HG02798 (cell line): ENCODE measurements around the gene RALGPS1.

Experiments used
- ATAC-seq: cut with Tn5 transposase; IDR thresholded peaks from one replicate; pipeline ENCODE4 v1.9.1; 2021; ENCODE audit warnings: mild to moderate bottlenecking; ENCODE audit not compliant: unreplicated experiment, poor library complexity

Gene RALGPS1, protein sequence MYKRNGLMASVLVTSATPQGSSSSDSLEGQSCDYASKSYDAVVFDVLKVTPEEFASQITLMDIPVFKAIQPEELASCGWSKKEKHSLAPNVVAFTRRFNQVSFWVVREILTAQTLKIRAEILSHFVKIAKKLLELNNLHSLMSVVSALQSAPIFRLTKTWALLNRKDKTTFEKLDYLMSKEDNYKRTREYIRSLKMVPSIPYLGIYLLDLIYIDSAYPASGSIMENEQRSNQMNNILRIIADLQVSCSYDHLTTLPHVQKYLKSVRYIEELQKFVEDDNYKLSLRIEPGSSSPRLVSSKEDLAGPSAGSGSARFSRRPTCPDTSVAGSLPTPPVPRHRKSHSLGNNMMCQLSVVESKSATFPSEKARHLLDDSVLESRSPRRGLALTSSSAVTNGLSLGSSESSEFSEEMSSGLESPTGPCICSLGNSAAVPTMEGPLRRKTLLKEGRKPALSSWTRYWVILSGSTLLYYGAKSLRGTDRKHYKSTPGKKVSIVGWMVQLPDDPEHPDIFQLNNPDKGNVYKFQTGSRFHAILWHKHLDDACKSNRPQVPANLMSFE

DNA sequence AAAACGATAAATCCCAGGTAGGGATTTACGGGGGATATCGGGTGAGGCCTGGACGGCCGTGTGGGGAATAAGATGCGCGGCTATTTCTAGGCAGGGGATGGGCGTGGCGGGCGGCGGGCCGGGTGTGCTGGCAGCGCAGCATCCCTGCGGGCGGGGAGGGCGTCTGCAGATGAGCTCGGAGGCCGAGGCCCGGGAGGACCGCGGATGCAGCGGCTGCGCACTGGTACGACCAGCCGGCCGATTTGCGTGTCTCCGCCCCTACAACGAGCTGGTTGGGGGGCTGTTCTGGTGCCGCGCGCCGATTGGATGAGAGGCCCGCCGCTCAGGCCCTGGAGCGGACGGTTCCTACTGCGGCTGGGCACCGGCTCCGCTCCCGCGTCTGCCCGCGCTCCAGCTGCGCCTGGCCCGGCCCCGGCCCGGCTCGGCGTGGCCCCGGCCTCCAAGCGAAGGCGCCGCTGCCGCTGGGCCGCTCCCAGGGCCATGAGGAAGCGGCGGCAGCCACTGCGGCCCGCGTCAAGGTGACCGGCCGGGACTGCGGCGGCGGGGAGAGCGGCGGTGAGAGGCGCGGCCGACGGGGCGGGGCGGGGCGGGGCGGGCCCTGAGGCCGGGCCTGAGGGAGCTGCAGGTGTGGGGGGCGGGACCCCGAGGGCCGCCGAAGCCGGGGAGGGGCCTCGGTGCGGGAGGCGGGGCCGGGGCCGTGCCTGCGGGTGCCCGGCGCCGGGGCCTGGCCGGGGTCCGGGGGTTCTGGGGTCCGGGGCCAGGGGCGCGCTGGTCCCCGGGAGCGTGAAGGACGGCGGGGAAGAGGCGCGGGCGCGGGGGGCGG, at the start of gene RALGPS1:
TSS of gene RALGPS1 (plus strand) at position 325 of the 823 bp plus-strand sequence. CDS start 47,508 bp downstream, outside the sequence.
- peak; percentile 98 for ATAC-seq

DNA sequence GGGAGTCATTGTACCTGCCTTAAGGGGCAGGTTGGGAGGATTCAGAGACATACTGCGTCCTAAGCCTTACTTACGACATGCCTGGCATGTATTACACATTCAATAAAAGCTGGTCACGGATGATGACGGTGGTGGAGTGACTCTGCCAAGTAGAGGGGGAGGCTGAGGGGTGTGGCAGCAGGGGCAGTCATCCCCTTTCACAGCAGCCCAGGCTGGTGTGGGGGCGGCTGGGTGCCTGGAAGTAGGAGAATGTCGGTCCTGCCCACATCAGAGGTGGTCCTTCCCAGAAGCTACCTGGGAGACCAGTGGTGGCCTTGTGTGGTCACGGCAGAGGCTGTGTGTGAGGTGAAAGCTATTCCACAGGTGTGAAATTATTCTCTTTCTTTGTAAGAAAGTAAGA, 45.2 kb upstream of the RALGPS1 start:
- ATAC-seq = no peak

DNA sequence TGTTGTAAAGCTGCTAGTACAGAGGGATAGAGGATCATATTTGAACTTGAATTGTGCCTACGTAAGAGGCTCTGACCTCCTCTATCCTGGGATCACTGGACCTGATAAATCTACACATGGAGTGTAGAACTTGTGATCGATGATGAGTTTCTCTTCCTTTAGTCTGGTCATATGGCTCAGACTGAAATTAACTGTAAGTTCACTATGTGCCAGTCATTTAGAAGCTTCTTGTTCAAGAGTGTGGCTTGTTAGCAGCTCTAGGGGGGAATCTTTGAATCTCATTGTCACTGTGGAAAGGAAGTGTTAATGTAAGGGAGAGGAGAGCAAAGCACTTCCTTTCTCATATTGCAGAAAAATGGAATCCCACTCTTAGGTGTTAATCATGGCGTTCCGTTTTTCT, 42.1 kb upstream of the RALGPS1 start:
- ATAC-seq = no peak

DNA sequence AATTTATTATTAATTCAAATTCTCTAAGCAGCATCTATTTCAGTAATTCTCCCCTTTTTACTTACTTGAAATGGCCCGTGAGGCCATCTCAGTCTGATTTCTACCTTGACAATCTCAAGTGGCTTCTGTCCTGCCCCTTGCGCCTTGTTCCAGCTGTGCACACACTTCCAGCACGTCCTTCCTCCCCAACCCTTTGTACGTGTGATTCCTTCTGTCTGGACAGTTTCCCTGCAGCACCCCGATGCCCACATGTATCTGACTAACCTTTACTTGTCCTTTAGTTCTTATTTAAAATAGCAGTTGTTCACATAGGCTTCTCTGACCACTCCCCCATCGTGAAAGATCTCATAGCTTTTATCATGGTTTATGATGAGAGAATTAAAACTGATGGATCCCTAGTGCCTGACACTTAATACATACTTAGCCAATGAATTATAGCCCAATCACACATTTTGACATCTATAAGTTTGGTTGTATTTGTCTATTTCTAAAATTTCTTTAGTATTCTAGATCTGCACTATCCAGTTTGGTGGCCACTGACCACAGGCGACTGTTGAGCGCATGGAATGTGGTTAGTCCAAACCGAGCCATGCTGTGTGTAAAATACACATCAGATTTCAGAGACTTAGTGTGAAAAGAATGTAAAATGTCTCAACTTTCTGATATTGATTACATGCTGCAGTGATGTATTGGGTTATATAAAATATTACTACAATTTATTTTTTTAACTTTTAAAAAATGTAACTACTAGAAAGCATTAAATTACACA, 39.9 kb upstream of the RALGPS1 start:
- no peak for ATAC-seq

DNA sequence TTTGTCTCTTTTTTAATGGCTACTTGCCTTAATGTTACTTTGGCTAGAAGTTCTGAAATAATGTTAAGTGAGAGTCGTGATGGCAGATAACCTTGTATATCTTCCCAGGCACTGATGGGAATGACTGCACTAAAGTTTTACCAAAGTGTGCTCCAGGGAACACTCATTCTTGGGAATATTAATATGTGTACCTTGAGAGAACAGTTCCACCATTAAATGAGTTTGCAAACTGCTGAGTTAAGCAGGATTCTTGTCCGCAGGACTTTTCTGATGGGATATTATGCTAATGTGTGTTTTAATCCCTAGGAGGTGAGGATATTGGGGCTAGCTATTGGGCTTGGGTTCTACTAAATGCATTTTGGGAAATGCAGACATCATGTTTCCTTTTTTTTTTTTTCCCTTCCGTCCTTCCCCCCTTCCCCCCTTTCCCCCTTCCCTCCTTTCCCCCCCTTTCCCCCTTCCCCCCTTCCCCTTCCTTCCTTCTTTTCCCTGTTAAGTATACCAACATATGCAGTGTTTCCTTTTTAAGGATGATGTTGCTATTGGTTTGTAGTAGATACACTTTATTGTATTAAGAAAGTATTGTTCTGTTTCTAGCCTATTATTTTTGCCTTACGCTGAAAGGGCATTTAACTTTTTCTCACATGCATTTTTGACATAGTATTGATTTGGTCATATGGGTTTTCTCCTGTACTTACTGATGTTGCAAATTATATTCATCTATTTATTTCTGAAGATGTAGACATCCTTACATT, 38.6 kb upstream of the RALGPS1 start:
- no peak for ATAC-seq

DNA sequence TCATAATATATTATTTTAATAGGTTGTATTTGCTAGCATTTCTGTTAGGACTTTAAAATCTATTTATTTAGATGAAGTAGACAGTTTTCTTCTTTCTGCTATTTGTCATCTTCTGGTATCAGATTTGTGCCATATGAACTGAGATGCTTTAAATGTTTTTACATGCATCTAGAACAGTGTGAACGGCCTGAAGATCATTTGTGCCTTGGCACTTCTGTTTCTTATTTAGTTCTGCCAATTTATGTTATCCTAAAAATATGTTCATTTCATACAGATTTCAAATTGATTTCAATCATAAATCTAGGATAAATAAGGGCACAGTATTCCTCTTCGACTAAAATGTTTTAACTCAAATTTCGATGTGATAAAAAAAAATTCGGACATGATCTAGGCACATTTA, 38.1 kb upstream of the RALGPS1 start:
- ATAC-seq = no peak

DNA sequence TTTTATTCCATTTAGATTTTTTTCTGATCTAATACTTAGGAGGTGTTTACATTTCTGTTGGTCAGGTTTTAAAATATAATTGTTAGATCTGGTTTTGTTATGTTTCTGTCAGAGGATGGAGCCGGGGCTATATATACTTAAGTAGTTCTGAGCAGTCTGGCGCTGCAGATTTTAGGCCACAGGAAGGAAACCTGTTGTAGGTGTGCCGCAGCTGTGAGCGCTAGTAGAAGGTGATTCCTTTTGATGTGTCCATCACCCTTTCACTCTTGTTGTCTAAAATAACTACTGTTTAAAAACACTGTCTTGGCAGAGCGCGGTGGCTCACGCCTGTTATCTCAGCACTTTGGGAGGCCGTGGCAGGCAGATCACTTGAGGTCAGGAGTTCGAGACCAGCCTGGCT, 37.2 kb upstream of the RALGPS1 start:
- ATAC-seq = no peak

DNA sequence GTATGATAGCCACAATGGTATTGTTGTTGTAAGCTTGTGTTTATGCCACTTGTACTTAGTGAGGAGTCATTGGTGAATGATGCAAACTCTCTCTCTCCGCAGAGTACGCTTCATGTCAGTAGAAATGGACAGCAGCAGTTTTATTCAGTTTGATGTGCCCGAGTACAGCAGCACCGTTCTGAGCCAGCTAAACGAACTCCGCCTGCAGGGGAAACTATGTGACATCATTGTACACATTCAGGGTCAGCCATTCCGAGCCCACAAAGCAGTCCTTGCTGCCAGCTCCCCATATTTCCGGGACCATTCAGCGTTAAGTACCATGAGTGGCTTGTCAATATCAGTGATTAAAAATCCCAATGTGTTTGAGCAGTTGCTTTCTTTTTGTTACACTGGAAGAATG, 35.3 kb upstream of the RALGPS1 start:
- ATAC-seq = no peak

DNA sequence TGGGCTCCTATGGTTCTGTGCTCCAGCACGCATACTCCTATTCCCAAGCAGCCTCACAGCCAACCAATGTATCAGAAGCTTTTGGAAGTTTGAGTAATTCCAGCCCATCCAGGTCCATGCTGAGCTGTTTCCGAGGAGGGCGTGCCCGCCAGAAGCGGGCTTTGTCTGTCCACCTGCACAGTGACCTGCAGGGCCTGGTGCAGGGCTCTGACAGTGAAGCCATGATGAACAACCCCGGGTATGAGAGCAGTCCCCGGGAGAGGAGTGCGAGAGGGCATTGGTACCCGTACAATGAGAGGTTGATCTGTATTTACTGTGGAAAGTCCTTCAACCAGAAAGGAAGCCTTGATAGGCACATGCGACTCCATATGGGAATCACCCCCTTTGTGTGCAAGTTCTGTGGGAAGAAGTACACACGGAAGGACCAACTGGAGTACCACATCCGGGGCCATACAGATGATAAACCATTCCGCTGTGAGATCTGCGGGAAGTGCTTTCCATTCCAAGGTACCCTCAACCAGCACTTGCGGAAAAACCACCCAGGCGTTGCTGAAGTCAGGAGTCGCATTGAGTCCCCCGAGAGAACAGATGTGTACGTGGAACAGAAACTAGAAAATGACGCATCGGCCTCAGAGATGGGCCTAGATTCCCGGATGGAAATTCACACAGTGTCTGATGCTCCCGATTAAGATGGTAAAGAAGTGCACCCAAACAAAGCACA, 34.2 kb upstream of the RALGPS1 start:
- no peak for ATAC-seq

DNA sequence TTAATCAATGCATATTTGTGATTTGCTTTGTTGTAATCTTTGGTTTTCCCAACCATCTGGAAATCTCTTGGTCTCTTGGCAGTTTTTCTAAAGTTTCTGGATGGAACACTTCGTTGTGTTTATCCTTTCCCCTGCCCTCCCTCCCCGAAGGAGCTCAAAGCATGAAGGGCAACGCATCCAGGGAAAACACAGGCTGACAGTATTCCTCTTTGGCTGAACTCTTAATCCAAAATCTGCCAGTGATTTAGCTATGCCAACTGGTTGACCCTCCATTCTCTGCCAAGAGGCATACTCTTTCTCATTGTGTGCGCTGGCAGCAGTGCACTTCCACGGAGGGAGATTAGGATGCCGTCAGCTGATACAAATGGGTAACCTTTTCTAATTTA, 33.6 kb upstream of the RALGPS1 start:
- ATAC-seq = no peak

DNA sequence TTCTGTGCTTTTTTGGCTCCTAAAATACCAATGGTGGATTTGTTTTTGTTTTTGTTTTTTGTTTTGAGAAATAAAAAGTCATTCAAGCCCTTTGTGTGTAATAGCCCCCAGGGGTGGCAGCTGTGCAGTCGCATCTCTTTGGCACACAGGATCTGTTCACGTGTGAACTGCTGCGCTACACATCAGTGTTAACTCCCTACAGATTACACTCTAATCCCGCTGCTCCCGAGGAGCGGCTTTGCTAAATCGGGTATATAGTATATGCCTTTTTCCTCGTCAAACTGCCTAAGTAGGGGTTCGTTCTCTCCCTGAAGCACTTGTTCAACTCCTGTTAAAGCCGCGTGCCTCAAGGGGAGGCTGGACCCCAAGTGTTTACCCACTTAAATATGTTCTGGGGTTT, 31.8 kb upstream of the RALGPS1 start:
- no peak for ATAC-seq

DNA sequence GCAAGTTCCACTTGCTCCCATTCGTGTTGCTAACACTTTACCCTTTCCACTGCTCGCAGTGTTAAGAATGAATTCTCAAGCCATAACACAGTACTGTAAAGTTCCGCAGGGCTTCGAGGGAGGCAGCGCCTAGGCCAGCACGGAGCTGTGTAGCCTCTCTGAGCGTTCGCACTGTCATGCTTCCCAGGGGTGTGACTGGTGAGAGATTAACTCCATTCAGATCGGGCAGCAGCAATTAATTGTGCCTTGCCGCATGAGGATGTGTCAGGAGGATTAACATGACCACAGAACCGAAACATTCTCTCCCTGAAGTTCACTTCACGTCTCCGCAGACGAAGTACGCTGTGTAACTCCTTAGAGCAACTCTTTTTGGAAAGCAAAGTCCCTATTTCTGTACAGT, 30.9 kb upstream of the RALGPS1 start:
- no peak for ATAC-seq

DNA sequence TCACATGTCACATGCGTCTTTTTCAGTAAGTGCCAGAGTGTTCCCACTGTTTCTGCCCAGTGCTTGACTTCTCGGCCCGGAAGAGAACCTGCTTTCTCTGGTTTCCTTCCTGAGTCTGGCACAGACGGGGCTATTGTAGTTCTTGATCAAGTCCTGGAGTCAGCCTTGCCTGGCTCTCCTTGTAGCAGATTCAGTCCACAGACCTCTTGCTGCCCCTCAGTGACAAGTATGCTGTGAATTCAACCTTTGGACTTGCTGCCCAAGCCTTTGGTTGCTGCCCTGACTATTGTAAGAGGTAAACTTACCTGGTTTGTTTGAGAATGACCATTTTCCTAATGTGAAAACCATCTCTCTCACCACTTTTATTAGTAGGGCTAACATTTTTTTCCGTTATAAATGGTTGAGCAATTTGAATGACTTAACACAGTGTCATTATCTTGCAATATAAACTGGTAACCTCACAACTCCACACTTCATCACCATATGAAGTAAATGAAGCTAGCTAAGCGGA, 29.4 kb upstream of the RALGPS1 start:
- no peak for ATAC-seq

DNA sequence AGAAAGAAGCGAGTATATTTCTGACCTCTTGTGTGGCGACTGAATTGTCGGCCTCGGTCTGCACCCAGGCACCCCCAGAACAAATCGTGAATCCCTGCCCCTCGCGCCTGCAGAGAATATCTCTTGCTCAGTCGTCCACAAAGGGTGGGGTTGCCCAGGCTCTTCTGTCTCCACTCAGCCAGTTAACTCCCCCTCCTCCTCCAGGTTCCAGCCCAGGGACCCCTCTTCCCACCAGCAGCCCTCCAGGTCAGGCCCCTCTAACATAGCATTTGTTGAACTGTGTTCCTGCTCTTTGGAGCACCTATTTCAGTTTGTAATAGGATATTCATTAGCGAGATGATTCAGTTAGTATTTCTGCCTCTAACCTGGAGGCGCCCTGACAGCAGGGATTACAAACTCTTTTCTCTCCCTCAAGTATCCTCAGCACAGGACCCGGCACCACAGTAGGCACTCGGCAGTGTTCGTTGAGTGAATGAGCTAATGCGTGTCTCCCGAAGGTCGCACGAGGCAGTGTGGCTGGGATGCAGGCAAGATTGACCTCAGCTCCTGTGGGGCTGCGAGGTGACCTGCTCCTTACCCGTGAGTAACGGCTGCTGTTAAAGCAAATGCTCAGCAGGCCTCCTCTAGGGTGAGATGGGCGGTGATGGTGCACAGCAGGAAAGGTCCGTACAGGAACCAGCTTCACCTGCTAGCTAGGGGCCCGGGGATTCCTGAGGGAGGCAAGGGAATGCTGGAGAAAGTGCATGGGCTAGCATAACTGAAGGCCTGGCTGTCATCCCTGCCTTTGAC, 28.4 kb upstream of the RALGPS1 start:
- ATAC-seq = no peak

DNA sequence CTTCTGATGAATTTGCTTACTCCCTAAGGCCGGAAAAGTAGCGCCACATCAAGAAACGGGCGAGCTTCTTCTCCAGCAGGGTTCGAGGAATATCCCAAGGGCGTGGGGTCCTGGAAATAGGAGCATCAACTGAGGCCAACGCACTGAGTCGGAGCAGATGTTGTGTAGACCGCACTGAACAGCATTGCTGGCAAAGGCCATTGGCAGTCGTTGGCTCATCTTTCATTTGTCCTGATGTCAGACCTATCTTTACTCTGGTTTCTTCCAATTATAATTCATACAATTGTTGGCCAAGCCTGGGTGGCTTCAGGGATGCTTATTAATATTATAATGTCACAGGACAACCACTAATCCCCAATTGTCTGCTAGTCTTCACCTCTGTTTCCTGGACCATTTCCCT, 27.7 kb upstream of the RALGPS1 start:
- ATAC-seq = no peak

DNA sequence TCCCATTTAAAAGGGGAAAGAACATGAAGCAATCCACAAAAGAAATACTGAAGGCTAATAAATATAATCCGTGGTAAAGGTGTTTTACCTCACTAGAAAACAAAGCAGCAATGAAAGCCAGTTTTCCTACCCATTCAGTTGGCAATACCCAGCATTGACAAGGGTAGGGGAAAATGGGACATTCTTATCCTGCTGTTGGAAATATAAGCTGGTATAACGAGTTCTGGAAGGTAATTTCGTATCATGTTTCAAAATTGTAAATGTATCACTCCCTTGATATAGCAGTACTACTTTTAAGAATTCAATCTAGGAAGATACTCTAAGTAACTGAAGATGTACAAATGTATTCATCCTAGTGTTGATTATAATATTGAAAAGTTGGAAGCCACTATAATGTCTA, 22.9 kb upstream of the RALGPS1 start:
- ATAC-seq = no peak

DNA sequence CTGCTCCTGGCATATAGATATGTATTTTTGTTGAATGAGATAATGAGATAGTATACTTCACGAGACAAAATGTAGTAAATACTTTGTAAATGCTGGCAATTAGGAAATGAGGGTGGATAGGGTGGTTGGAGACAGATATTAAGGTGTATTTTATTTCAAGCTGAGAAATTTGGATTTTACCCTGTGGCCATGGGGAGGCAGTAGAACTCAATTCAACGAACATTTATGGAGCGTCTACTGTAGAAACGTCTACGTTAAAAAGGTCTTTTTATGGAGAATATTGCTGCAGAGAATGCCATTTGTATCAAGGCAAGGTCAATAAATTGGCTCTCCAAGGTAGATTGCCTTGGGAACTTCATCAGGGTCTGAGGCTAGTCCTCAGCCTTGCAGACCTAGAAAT, 21.5 kb upstream of the RALGPS1 start:
- no peak for ATAC-seq

DNA sequence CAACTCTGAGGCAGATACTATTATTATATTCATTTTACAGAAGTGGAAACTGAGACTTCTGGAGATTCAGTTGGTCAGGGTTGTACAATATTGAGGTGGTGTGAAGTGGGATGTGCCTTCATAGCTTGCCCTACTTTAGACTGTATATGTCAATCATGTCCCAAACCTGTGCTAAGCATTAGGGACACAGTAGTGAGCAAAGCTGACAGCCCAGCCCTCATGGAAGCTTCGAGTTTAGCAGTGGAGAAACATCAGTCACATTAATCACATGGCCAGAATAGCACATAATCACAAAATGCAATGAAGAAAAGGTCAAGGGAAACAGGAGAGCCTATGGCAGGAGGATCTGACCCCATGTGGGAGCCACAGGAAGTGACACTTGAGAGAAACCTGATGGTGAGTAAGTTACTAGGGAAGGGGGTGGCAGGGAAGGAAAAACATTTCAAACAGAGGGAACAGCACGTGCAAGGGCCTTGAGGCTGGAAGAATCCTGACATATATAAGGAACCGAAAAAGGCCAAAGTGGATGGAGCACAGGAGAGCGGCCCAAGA, 20.5 kb upstream of the RALGPS1 start:
- no peak for ATAC-seq
